Lower lobe of right lung (tissue), 2 donors: Measurements from ENCODE around the gene PPA1. TPM values are rescaled to one million over a fixed set of nuclear protein-coding genes. Genes with fewer than 3 reads are reported as not detected.
"Not testable (repeated sequence)": the region's sequence is repeated elsewhere in the genome, so short reads cannot be mapped to it uniquely, and the experiment has no call there.

Experiments
- ATAC-seq, 2 donors: fragments of 200-7000 bp; cut with Tn5 transposase; one replicate each; pipeline ENCODE4 v1.9.1; 2020 to 2022; ENCODE audit warnings: mild to moderate bottlenecking in 2 of 2, moderate library complexity in 2 of 2
- DNase-seq: peaks from one replicate; pipeline ENCODE4 v3.0.0-alpha.2; 2020
- H3K27ac ChIP-seq: fragments of 200-600 bp; one replicate; pipeline ENCODE4 v1.8.0; 2022
- H3K27me3 ChIP-seq: fragments of 200-600 bp; one replicate; pipeline ENCODE4 v1.8.0; 2022; ENCODE audit warnings: low read depth
- H3K36me3 ChIP-seq: fragments of 200-600 bp; one replicate; pipeline ENCODE4 v1.8.0; 2022; ENCODE audit warnings: mild to moderate bottlenecking
- H3K4me1 ChIP-seq: fragments of 200-600 bp; one replicate; pipeline ENCODE4 v1.8.0; 2022
- H3K4me3 ChIP-seq: fragments of 200-600 bp; one replicate; pipeline ENCODE4 v1.8.0; 2022; ENCODE audit warnings: mild to moderate bottlenecking
- H3K9me3 ChIP-seq: fragments of 200-600 bp; one replicate; pipeline ENCODE4 v1.8.0; 2022
- intact Hi-C: fragments of 100-400 bp; cut with DNase I; formaldehyde crosslinking; loops from one replicate; pipeline ENCODE4 v1.11.0; 2022
- total RNA-seq: library from RNA; stranded (reverse); fragmentation: NEBNext Ultra II Directional; extraction: Animal tissue kit (Norgen Biotek cat#: 25700); gene quantifications from one replicate; pipeline ENCODE4 v1.2.1, GENCODE V29; 2021
- TF ChIP-seq, protein P1 (sequence below): fragments of 200-600 bp; IDR thresholded peaks from one replicate; pipeline ENCODE4 v1.8.0; 2022; ENCODE audit warnings: antibody characterized with exemption, mild to moderate bottlenecking
- donor health status: DM: no; HTN: yes; CAD: no; lungs with severe emphysema.

PPA1 gene
- total RNA-seq, 1 donor from 2014 or later = 163 TPM

DNA sequence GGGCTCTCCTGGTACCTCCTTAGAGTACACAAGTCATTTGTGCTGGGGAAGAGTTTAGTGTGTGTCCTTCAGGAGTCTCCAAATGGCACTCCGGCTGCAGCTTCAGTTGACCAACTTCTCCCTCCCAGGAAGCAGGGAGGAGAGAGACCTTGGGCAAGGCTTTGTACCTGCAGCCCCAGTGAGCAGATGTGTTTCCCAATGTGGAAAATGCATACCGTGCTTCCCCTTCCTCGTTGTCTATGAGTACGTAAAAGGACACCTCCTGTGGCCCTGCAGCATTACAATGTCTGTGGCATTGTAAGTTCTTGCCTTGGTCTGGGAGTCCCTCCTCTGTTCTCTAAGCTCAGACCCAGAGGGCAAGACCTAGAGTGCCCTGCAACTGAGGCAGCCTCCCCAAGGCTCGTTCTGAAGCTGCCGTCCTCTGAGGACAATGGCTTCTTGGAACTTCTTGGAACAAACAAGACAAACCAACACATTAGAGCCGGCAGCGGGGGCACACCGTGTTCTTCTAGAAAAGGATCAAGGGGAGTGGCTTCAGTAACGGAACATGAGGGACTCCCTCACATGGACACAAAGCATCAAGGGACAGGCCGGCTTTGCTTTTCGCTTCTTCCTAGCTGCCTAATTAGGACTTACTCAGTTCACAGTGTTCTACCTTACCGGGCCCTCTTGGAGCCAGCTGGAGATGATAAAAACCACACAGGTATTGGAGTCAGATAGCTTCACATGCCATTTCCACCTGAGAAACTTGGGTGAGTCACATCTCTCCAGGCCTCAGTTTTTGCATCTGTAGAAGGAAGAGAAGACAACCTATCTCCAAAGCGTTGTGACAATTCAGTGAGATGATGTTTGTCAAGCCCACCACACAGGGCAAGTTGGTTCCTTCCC is 20.9 kb upstream of the PPA1 start:
- TF ChIP-seq, protein P1, sequence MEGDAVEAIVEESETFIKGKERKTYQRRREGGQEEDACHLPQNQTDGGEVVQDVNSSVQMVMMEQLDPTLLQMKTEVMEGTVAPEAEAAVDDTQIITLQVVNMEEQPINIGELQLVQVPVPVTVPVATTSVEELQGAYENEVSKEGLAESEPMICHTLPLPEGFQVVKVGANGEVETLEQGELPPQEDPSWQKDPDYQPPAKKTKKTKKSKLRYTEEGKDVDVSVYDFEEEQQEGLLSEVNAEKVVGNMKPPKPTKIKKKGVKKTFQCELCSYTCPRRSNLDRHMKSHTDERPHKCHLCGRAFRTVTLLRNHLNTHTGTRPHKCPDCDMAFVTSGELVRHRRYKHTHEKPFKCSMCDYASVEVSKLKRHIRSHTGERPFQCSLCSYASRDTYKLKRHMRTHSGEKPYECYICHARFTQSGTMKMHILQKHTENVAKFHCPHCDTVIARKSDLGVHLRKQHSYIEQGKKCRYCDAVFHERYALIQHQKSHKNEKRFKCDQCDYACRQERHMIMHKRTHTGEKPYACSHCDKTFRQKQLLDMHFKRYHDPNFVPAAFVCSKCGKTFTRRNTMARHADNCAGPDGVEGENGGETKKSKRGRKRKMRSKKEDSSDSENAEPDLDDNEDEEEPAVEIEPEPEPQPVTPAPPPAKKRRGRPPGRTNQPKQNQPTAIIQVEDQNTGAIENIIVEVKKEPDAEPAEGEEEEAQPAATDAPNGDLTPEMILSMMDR = no peak
- Histone ChIP-seq H3K27ac (no peak overlapping the region), H3K36me3 (no peaks in the 10 kb centered on the region), H3K4me3 (no peak overlapping the region), H3K27me3 (peaks cover 21% of the 10 kb centered on the region), H3K9me3 (no peaks in the 10 kb centered on the region), H3K4me1 (peaks cover 11% of the 10 kb centered on the region)
- DNase-seq = no peak
- intact Hi-C loops = no loop called here
- ATAC-seq = peak in 1 of 2 donors; percentile 25

DNA sequence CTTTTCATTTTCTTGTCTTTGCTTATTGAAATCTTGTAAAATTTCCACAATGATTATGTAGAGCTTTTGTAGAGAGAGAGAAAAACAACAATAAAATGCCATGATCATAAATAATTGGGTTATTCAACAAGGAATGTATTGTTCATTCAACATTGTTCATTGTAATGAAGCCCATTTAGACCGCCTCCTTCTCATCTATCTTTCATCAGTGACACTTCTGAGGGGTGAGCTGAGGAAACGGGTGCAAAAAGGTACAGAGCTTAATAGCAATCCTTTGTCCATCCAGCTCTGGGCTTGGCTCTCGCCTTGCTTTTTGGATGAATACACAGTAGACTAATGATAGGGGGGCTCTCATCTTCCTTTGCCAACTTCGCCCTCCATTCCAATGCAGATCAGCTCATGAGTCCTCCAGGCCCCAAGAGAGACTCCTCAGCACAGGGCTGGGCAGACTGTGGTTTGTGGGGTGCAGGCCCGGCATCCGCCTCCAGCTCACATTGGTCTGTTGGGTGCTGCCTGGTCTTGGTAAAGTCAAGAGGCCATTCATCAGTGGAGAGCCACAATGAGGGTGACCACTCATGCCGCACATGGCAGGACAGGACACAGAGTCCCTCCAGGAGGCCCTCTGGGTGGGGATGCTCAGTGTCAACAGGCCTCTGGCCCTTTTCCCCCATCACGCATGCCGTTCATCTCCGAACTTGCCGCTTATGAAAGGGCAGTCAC is 17.9 kb upstream of the PPA1 start:
- DNase-seq (no peak), ATAC-seq (no peak)
- H3K27ac ChIP-seq = no peak overlapping the region
- H3K36me3 ChIP-seq = no peaks in the 10 kb centered on the region
- H3K9me3 ChIP-seq = no peaks in the 10 kb centered on the region
- H3K4me3 ChIP-seq = no peak overlapping the region
- H3K27me3 ChIP-seq = peaks cover 18% of the 10 kb centered on the region
- peaks cover 11% of the 10 kb centered on the region for H3K4me1 ChIP-seq
- intact Hi-C loops = no loop called here
- TF ChIP-seq, protein P1 = no peak

DNA sequence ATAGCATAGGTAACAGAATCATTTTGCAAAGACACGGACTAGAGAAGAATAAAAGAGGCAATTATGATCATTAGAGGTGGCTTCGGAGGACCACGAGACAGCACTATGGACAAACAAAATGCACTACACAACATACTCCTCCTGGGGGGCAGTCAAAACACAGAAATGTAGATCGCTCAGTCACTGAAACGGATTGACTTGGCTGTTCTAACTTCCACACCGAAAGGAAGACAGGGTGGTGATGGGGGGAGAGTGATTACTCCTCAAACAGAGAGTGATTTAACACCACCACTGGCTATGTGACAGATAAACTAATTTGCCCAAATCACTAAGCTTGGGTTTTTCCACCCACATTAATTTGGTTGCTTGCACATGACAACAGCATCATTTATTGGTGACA is 14.1 kb upstream of the PPA1 start:
- no peaks in the 10 kb centered on the region for H3K36me3 ChIP-seq
- no peaks in the 10 kb centered on the region for H3K4me1 ChIP-seq
- TF ChIP-seq, protein P1 = no peak
- no peak overlapping the region for H3K27ac ChIP-seq
- no peak for ATAC-seq
- DNase-seq = no peak
- H3K27me3 ChIP-seq = no peaks in the 10 kb centered on the region
- H3K4me3 ChIP-seq = no peak overlapping the region
- intact Hi-C loops = no loop called here
- H3K9me3 ChIP-seq = no peaks in the 10 kb centered on the region

DNA sequence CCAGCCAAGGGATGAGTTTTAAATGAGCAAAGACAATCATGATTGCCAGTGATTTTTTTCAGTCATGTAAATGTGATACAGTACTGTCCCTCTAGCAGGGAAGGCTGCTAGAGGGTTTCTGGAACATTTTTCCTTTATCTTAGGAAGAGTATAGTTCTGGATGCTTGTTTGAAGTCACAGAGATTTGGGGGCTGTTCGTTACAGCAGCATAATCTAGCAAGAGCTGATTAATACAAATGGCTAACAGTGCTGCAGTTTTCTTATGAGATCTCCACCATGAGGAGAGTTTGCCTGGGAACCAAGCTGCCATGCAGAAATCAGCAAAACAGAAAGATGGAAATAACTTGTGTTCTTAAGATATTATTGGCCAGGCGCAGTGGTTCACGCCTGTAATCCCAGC is 7.9 kb upstream of the PPA1 start:
- no peak for ATAC-seq
- no peak for DNase-seq
- Histone ChIP-seq H3K4me3 (no peak overlapping the region), H3K27me3 (no peaks in the 10 kb centered on the region), H3K4me1 (no peaks in the 10 kb centered on the region), H3K27ac (no peak overlapping the region), H3K36me3 (no peaks in the 10 kb centered on the region), H3K9me3 (no peaks in the 10 kb centered on the region)
- intact Hi-C loops = no loop called here
- TF ChIP-seq, protein P1 = no peak

DNA sequence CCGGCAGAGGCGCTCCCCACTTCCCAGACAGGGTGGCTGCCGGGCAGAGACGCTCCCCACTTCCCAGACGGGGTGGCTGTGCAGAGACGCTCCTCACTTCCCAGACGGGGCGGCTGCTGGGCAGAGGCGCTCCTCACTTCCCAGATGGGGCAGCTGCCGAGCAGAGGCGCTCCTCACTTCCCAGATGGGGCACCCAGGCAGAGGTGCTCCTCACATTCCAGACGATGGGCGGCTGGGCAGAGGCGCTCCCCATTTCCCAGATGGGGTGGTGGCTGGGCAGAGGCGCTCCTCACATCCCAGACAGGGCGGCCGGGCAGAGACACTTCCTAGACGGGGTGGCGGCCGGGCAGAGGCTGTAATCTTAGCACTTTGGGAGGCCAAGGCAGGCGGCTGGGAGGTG is 6.8 kb upstream of the PPA1 start:
- H3K4me1 ChIP-seq, DNase-seq, H3K36me3 ChIP-seq, H3K27ac ChIP-seq, H3K4me3 ChIP-seq, H3K9me3 ChIP-seq, ATAC-seq, intact Hi-C loops, H3K27me3 ChIP-seq: not testable (repeated sequence)

DNA sequence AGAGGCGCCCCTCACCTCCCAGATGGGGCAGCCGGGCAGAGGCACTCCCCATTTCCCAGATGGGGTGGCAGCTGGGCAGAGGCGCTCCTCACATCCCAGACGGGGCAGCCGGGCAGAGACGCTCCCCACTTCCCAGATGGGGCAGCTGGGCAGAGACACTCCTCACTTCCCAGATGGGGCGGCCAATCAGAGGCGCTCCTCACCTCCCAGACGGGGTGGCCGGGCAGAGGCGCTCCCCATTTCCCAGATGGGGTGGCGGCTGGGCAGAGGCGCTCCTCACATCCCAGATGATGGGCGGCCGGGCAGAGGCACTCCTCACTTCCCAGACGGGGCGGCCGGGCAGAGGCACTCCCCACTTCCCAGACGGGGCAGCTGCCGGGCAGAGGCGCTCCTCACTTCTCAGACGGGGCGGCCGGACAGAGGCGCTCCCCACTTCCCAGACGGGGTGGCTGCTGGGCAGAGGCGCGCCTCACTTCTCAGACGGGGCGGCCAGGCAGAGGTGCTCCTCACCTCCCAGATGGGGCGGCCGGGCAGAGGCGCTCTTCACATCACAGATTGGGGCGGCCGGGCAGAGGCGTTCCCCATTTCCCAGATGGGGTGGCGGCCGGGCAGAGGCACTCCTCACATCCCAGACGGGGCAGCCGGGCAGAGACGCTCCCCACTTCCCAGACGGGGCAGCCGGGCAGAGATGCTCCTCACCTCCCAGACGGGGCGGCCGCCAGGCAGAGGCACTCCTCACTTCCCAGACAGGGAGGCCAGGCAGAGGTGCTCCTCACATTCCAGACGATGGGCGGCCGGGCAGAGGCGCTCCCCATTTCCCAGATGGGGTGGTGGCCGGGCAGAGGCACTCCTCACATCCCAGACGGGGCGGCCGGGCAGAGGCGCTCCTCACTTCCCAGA is 6.1 kb upstream of the PPA1 start:
- ATAC-seq, H3K27ac ChIP-seq, H3K9me3 ChIP-seq, H3K4me1 ChIP-seq, DNase-seq, H3K36me3 ChIP-seq, H3K4me3 ChIP-seq, intact Hi-C loops, H3K27me3 ChIP-seq: not testable (repeated sequence)

DNA sequence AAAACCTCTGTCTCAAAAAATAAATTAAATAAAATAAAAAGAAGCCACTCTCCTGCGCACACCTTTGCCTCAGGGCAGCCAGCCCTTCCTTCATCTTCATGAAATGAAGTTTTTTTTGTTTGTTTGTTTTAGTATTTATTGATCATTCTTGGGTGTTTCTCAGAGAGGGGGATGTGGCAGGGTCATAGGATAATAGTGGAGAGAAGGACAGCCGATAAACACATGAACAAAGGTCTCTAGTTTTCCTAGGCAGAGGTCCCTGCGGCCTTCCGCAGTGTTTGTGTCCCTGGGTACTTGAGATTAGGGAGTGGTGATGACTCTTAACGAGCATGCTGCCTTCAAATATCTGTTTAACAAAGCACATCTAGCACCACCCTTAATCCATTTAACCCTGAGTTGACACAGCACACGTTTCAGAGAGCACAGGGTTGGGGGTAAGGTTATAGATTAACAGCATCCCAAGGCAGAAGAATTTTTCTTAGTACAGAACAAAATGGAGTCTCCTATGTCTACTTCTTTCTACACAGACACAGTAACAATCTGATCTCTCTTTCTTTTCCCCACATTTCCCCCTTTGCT is 4.8 kb upstream of the PPA1 start:
- H3K4me3 ChIP-seq, intact Hi-C loops, H3K4me1 ChIP-seq, H3K36me3 ChIP-seq, H3K27me3 ChIP-seq, ATAC-seq, DNase-seq, H3K9me3 ChIP-seq: not testable (repeated sequence)
- peak overlapping the region; percentile 27 for H3K27ac ChIP-seq
